ENCODE results near the gene MPZL3. TPM values are rescaled to one million over a fixed set of nuclear protein-coding genes. Genes with fewer than 3 reads are reported as not detected.

The MPZL3 gene
- total RNA-seq, 1 donor from 2014 or later: 34.8 TPM

DNA sequence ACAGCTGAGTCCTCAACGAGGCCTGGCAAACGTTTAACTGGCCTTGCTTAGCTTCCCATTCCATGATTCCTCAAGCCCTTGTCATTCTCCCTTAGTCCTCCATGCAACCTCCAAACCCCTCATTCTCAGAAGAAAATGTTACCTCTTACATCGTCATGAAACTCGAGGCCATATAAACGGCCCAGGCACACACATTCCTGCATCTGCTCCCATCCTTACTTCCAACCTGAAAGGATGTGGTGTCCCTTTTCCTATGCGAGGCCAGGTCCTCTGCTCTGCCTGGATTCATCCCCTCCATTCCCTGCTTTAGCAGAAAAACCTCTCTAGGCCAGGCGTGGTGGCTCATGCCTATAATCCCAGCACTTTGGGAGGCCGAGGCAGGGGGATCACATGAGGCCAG, 9.0 kb downstream of the MPZL3 start:
- Histone ChIP-seq H3K27me3 (ENCODE audit: control insufficient read depth, insufficient read depth, low read length) (no peaks in the 10 kb centered on the region), H3K36me3 (ENCODE audit: control insufficient read depth, insufficient read depth, low read length) (no peaks in the 10 kb centered on the region), H3K4me3 (ENCODE audit: low read depth, low read length) (no peak overlapping the region)
- DNase-seq (ENCODE audit: low read depth): no peak
- FAIRE-seq: no peak
- TF ChIP-seq, protein P1, sequence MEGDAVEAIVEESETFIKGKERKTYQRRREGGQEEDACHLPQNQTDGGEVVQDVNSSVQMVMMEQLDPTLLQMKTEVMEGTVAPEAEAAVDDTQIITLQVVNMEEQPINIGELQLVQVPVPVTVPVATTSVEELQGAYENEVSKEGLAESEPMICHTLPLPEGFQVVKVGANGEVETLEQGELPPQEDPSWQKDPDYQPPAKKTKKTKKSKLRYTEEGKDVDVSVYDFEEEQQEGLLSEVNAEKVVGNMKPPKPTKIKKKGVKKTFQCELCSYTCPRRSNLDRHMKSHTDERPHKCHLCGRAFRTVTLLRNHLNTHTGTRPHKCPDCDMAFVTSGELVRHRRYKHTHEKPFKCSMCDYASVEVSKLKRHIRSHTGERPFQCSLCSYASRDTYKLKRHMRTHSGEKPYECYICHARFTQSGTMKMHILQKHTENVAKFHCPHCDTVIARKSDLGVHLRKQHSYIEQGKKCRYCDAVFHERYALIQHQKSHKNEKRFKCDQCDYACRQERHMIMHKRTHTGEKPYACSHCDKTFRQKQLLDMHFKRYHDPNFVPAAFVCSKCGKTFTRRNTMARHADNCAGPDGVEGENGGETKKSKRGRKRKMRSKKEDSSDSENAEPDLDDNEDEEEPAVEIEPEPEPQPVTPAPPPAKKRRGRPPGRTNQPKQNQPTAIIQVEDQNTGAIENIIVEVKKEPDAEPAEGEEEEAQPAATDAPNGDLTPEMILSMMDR (IDR thresholded peaks at IDR 0.05; ENCODE audit: insufficient read depth, low read length, severe bottlenecking): no peak

DNA sequence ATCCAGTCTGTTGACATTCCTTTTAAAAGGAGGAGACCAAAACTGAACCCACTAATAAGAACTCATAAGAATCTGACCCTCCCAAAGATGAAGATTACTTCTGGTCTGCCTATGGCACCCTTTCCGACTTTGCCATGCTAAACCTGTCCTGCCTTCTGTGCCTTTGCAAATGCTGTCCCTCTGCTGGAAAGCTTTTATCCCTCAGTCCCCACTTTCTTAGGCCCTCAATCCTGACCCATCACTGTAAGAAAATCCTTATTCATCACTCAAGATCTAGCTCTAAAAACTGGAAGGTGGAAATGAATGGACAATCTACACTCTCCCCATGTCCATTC, 10.4 kb downstream of the MPZL3 start:
- TF ChIP-seq, protein P1 (IDR thresholded peaks at IDR 0.05; ENCODE audit: insufficient read depth, low read length, severe bottlenecking): no peak
- FAIRE-seq (no peak), DNase-seq (ENCODE audit: low read depth) (no peak)
- Histone ChIP-seq H3K4me3 (ENCODE audit: low read depth, low read length) (no peak overlapping the region), H3K36me3 (ENCODE audit: control insufficient read depth, insufficient read depth, low read length) (peaks cover 2% of the 10 kb centered on the region), H3K27me3 (ENCODE audit: control insufficient read depth, insufficient read depth, low read length) (no peaks in the 10 kb centered on the region)

DNA sequence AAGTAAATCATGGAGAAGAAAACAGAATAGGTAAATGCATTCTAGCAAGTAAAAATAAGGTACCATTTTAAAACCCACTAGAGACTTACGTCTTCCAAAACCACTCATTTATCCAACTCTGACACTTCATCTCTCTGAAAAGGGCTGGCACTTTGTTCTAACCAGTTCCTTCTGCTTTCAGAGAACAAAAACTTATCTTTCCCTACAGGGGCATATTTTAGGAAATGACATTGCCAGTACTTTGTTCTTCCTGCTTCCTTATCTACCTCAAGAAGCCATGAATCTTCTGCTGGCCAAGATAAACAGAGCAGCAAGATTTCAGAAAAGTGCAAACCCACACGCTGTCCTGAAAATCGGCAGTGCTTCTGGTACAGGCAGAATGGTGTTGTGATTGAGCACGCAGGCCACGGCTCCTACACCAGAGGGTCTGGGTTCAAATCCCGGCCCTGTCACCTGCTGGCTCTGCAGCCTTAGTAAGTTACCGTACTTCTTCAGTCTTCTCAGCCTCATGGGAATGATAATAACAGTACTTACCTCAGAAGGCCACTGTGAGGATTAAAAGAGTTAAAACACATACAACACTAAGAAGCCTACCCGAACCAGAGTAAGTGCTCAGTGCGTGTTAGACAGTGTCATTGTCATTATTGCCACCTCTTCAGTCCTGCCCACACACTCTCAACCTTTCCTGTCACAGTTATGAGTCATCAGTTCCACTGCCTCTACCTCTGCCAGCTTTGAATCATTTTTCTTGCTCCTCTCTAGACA, 11.0 kb downstream of the MPZL3 start:
- TF ChIP-seq, protein P1 (IDR thresholded peaks at IDR 0.05; ENCODE audit: insufficient read depth, low read length, severe bottlenecking): no peak
- Histone ChIP-seq H3K4me3 (ENCODE audit: low read depth, low read length) (no peak overlapping the region), H3K27me3 (ENCODE audit: control insufficient read depth, insufficient read depth, low read length) (no peaks in the 10 kb centered on the region), H3K36me3 (ENCODE audit: control insufficient read depth, insufficient read depth, low read length) (peaks cover 2% of the 10 kb centered on the region)
- DNase-seq (ENCODE audit: low read depth) (peak; percentile 94), FAIRE-seq (peak; percentile 66)

DNA sequence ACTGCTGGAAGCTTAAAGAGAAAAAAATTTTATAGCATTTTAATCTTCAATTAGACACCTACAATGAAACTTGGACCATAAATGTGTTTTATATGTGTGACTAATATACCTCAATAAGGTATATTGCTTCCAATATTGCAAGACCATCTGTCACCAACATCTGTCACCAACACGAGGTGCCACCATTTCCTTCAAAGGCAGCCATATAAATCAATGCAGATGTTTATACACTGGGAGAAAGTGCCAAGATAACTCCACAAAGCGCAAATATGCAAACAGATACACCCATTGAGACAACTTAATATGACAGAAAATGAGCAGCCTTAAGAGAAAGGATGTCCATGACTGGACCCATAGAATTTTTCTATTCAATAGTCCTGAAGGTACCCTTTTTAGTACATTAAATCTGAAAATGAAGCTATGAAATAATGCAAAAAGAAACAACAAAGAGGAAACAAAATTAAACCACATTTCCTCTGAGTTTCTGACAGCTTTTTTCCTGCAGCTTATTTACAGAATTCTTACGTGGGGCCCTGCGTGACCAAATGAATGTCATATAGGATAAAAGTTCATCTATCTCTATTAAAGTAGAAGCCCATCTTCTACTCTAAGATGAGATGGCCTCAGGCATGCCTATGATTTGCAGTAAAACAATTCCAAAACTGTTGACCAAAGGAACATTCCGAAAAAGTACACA, 12.5 kb downstream of the MPZL3 start:
- H3K36me3 ChIP-seq (ENCODE audit: control insufficient read depth, insufficient read depth, low read length): peaks cover 2% of the 10 kb centered on the region
- DNase-seq (ENCODE audit: low read depth): no peak
- H3K4me3 ChIP-seq (ENCODE audit: low read depth, low read length): no peak overlapping the region
- no peak for FAIRE-seq
- TF ChIP-seq, protein P1 (IDR thresholded peaks at IDR 0.05; ENCODE audit: insufficient read depth, low read length, severe bottlenecking): no peak
- H3K27me3 ChIP-seq (ENCODE audit: control insufficient read depth, insufficient read depth, low read length): no peaks in the 10 kb centered on the region

DNA sequence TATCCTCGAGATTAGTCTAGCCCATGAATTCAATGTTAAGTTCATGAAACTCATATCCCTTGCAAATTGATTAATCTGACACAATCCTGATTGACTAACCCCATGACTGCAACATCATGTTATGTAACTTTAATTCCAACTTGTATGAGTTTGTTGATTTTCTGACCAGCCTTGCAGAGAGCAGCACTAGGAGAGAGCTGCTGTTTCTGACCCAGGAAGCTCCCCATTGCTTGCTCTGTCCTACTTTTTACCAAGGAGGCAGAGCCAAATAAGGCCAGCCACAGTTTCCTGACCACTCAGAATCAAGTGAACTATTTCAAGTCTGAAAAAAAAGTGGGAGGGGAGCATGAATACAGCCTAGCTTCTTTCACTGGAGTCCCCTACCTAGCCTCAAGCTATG, 13.2 kb downstream of the MPZL3 start:
- no peak overlapping the region for H3K4me3 ChIP-seq (ENCODE audit: low read depth, low read length)
- no peak for FAIRE-seq
- H3K27me3 ChIP-seq (ENCODE audit: control insufficient read depth, insufficient read depth, low read length): no peaks in the 10 kb centered on the region
- peak; percentile 46 for DNase-seq (ENCODE audit: low read depth)
- peaks cover 2% of the 10 kb centered on the region for H3K36me3 ChIP-seq (ENCODE audit: control insufficient read depth, insufficient read depth, low read length)
- TF ChIP-seq, protein P1 (IDR thresholded peaks at IDR 0.05; ENCODE audit: insufficient read depth, low read length, severe bottlenecking): no peak
